ENCODE results near the gene YAF2.
"Not testable (repeated sequence)": the region's sequence is repeated elsewhere in the genome, so short reads cannot be mapped to it uniquely, and the experiment has no call there.

Gene YAF2

GRCh38 chr12:42235426-42235825 lies 2.6 kb downstream of the YAF2 start:
- CTCF ChIA-PET: interaction anchor here (0.8 kb wide), 1 partner anchor 57 kb away, joined by 3 read pairs; no protein-coding TSS in a partner anchor
- Mint-ChIP-seq H3K4me3 (no peak overlapping the region), H3K27ac (no peak overlapping the region), H3K9me3 (no peaks in the 10 kb centered on the region), H3K27me3 (no peaks in the 10 kb centered on the region), H3K4me1 (peaks cover 46% of the 10 kb centered on the region), H3K36me3 (peaks cover 19% of the 10 kb centered on the region)
- DNase-seq: no peak

GRCh38 chr12:42234970-42235369 lies 3.1 kb downstream of the YAF2 start:
- no peak for DNase-seq
- Mint-ChIP-seq H3K27me3 (no peaks in the 10 kb centered on the region), H3K36me3 (peaks cover 19% of the 10 kb centered on the region), H3K4me3 (no peak overlapping the region), H3K27ac (no peak overlapping the region), H3K9me3 (no peaks in the 10 kb centered on the region), H3K4me1 (peaks cover 46% of the 10 kb centered on the region)
- CTCF ChIA-PET: interaction anchor here (0.6 to 0.8 kb wide), 3 partner anchors 57 to 116 kb away, joined by 3 to 4 read pairs (median 3); no protein-coding TSS in a partner anchor

GRCh38 chr12:42227525-42227924 lies 10.5 kb downstream of the YAF2 start:
- H3K27ac Mint-ChIP-seq, CTCF ChIA-PET, H3K27me3 Mint-ChIP-seq, H3K9me3 Mint-ChIP-seq, DNase-seq, H3K4me3 Mint-ChIP-seq: not testable (repeated sequence)
- peaks cover 11% of the 10 kb centered on the region for H3K4me1 Mint-ChIP-seq
- H3K36me3 Mint-ChIP-seq: peaks cover 15% of the 10 kb centered on the region

- H3K36me3 Mint-ChIP-seq: peaks cover 14% of the 10 kb centered on the region
- H3K4me3 Mint-ChIP-seq, H3K27me3 Mint-ChIP-seq, CTCF ChIA-PET, H3K27ac Mint-ChIP-seq, H3K4me1 Mint-ChIP-seq, H3K9me3 Mint-ChIP-seq, DNase-seq: not testable (repeated sequence)
Measured at GRCh38 chr12:42224501-42224900, 13.5 kb downstream of the YAF2 start.

- Mint-ChIP-seq H3K4me1 (peaks cover 9% of the 10 kb centered on the region), H3K4me3 (no peak overlapping the region), H3K27me3 (no peaks in the 10 kb centered on the region), H3K27ac (no peak overlapping the region), H3K9me3 (no peaks in the 10 kb centered on the region), H3K36me3 (peaks cover 14% of the 10 kb centered on the region)
- DNase-seq: no peak
- CTCF ChIA-PET: no interaction called here
Measured at GRCh38 chr12:42222724-42223123, 15.3 kb downstream of the YAF2 start.

GRCh38 chr12:42221726-42222125 lies 16.3 kb downstream of the YAF2 start:
- H3K4me3 Mint-ChIP-seq: no peak overlapping the region
- CTCF ChIA-PET: no interaction called here

GRCh38 chr12:42217656-42218055 lies 20.4 kb downstream of the YAF2 start:
- H3K4me1 Mint-ChIP-seq: peaks cover 9% of the 10 kb centered on the region
- no peaks in the 10 kb centered on the region for H3K36me3 Mint-ChIP-seq
- no peaks in the 10 kb centered on the region for H3K9me3 Mint-ChIP-seq
- DNase-seq: no peak
- no peak overlapping the region for H3K27ac Mint-ChIP-seq
- H3K4me3 Mint-ChIP-seq: no peak overlapping the region
- CTCF ChIA-PET: no interaction called here
- H3K27me3 Mint-ChIP-seq: no peaks in the 10 kb centered on the region

More at GRCh38 chr12:42221726-42222125, 16.3 kb downstream of the YAF2 start:
- Mint-ChIP-seq H3K27me3 (no peaks in the 10 kb centered on the region), H3K4me1 (peaks cover 9% of the 10 kb centered on the region), H3K9me3 (no peaks in the 10 kb centered on the region), H3K27ac (no peak overlapping the region), H3K36me3 (peaks cover 14% of the 10 kb centered on the region)
- no peak for DNase-seq

GRCh38 chr12:42216737-42217136 lies 21.3 kb downstream of the YAF2 start:
- H3K4me1 Mint-ChIP-seq: peaks cover 3% of the 10 kb centered on the region
- CTCF ChIA-PET: no interaction called here
- H3K36me3 Mint-ChIP-seq: peaks cover 2% of the 10 kb centered on the region
- no peak overlapping the region for H3K27ac Mint-ChIP-seq
- no peaks in the 10 kb centered on the region for H3K9me3 Mint-ChIP-seq
- no peak for DNase-seq
- H3K27me3 Mint-ChIP-seq: no peaks in the 10 kb centered on the region
- no peak overlapping the region for H3K4me3 Mint-ChIP-seq

GRCh38 chr12:42215759-42216158 lies 22.3 kb downstream of the YAF2 start:
- H3K4me3 Mint-ChIP-seq, H3K9me3 Mint-ChIP-seq, H3K27ac Mint-ChIP-seq, H3K4me1 Mint-ChIP-seq, DNase-seq, H3K27me3 Mint-ChIP-seq, CTCF ChIA-PET, H3K36me3 Mint-ChIP-seq: not testable (repeated sequence)

GRCh38 chr12:42213954-42214426 lies 24.1 kb downstream of the YAF2 start:
- Mint-ChIP-seq H3K9me3 (no peaks in the 10 kb centered on the region), H3K27me3 (no peaks in the 10 kb centered on the region), H3K36me3 (peaks cover 9% of the 10 kb centered on the region), H3K4me1 (no peaks in the 10 kb centered on the region), H3K4me3 (no peak overlapping the region), H3K27ac (no peak overlapping the region)
- DNase-seq: no peak
- CTCF ChIA-PET: no interaction called here

- no peak for DNase-seq
- Mint-ChIP-seq H3K4me1 (peaks cover 3% of the 10 kb centered on the region), H3K27me3 (no peaks in the 10 kb centered on the region), H3K36me3 (peaks cover 14% of the 10 kb centered on the region), H3K9me3 (no peaks in the 10 kb centered on the region), H3K4me3 (no peak overlapping the region), H3K27ac (no peak overlapping the region)
- CTCF ChIA-PET: no interaction called here
Measured at GRCh38 chr12:42213023-42213422, 25.0 kb downstream of the YAF2 start.

- Mint-ChIP-seq H3K4me3 (no peak overlapping the region), H3K27ac (no peak overlapping the region), H3K9me3 (no peaks in the 10 kb centered on the region), H3K36me3 (peaks cover 25% of the 10 kb centered on the region), H3K27me3 (no peaks in the 10 kb centered on the region), H3K4me1 (peaks cover 3% of the 10 kb centered on the region)
- CTCF ChIA-PET: no interaction called here
- DNase-seq: no peak
Measured at GRCh38 chr12:42208574-42208973, 29.5 kb downstream of the YAF2 start.

- DNase-seq: no peak
- Mint-ChIP-seq H3K36me3 (peaks cover 29% of the 10 kb centered on the region), H3K27me3 (no peaks in the 10 kb centered on the region), H3K9me3 (no peaks in the 10 kb centered on the region), H3K4me3 (no peak overlapping the region), H3K4me1 (peaks cover 3% of the 10 kb centered on the region), H3K27ac (no peak overlapping the region)
- CTCF ChIA-PET: no interaction called here
Measured at GRCh38 chr12:42204819-42205218, 33.2 kb downstream of the YAF2 start.

- Mint-ChIP-seq H3K4me3 (no peak overlapping the region), H3K27ac (no peak overlapping the region), H3K4me1 (peaks cover 3% of the 10 kb centered on the region), H3K27me3 (no peaks in the 10 kb centered on the region), H3K36me3 (peaks cover 29% of the 10 kb centered on the region), H3K9me3 (no peaks in the 10 kb centered on the region)
- no peak for DNase-seq
- CTCF ChIA-PET: no interaction called here
Measured at GRCh38 chr12:42204362-42204761, 33.7 kb downstream of the YAF2 start.

- no peak overlapping the region for H3K27ac Mint-ChIP-seq
- no peaks in the 10 kb centered on the region for H3K9me3 Mint-ChIP-seq
- peaks cover 27% of the 10 kb centered on the region for H3K36me3 Mint-ChIP-seq
- no peak overlapping the region for H3K4me3 Mint-ChIP-seq
- H3K27me3 Mint-ChIP-seq: no peaks in the 10 kb centered on the region
- H3K4me1 Mint-ChIP-seq: no peaks in the 10 kb centered on the region
- CTCF ChIA-PET: no interaction called here
- DNase-seq: no peak
Measured at GRCh38 chr12:42201063-42201462, 37.0 kb downstream of the YAF2 start.

GRCh38 chr12:42199007-42199406 lies 39.0 kb downstream of the YAF2 start:
- Mint-ChIP-seq H3K27ac (no peak overlapping the region), H3K27me3 (no peaks in the 10 kb centered on the region), H3K4me3 (no peak overlapping the region), H3K9me3 (no peaks in the 10 kb centered on the region), H3K4me1 (no peaks in the 10 kb centered on the region), H3K36me3 (peaks cover 34% of the 10 kb centered on the region)
- CTCF ChIA-PET: no interaction called here
- DNase-seq: no peak

Measured in activated naive CD4-positive, alpha-beta T cell treated with anti-CD3 and anti-CD28 coated beads, Interleukin-2, amount 10 ng/mL, durations not matched to agents 7 days and 5 days (primary cell).